Measurements from ENCODE around the gene KDM4C. TPM values are rescaled to one million over a fixed set of nuclear protein-coding genes. Genes with fewer than 3 reads are reported as not detected.

Gene KDM4C
- total RNA-seq, 1 donor from 2014 or later, result 11.1 TPM

GRCh38 chr9:6870650-6871477 lies 113.1 kb downstream of the KDM4C start:
- no peaks in the 10 kb centered on the region for H3K4me1 ChIP-seq
- H3K27ac ChIP-seq, result no peak overlapping the region
- Mint-ChIP-seq H3K9me3 (peaks cover 4% of the 10 kb centered on the region), H3K27me3 (ENCODE audit: insufficient read depth, low read depth) (no peaks in the 10 kb centered on the region), H3K27ac (no peak overlapping the region), H3K4me3 (no peak overlapping the region), H3K4me1 (peaks cover 13% of the 10 kb centered on the region), H3K36me3 (peaks cover 3% of the 10 kb centered on the region)
- no peaks in the 10 kb centered on the region for H3K79me2 ChIP-seq (ENCODE audit: low read depth)
- H3F3A ChIP-seq (ENCODE audit: low read depth), result no peaks in the 10 kb centered on the region
- no peak overlapping the region for H3K4me2 ChIP-seq
- H3K27me3 ChIP-seq, result no peaks in the 10 kb centered on the region
- H4K20me1 ChIP-seq (ENCODE audit: low read depth), result no peaks in the 10 kb centered on the region
- no peak for TF ChIP-seq EZH2phosphoT487 (IDR thresholded peaks at IDR 0.05)
- TF ChIP-seq EZH2 (IDR thresholded peaks at IDR 0.05), result no peak
- no peak overlapping the region for H2AFZ ChIP-seq (replicated peaks)
- no peaks in the 10 kb centered on the region for H3K9me3 ChIP-seq (ENCODE audit: low read depth)
- H3K9ac ChIP-seq, result no peak overlapping the region
- DNase-seq (ENCODE audit: low spot score), result no peak
- H3K36me3 ChIP-seq, result no peaks in the 10 kb centered on the region
- no peak overlapping the region for H3K4me3 ChIP-seq

- no peak overlapping the region for H3K9ac ChIP-seq
These were observed 116.1 kb downstream of the KDM4C start for GRCh38 chr9:6873857-6874256.

GRCh38 chr9:6876195-6876894 lies 118.6 kb downstream of the KDM4C start:
- no peak overlapping the region for H3K4me3 Mint-ChIP-seq

More at GRCh38 chr9:6873857-6874256, 116.1 kb downstream of the KDM4C start:
- Histone ChIP-seq H3K27me3 (no peaks in the 10 kb centered on the region), H3K79me2 (ENCODE audit: low read depth) (no peaks in the 10 kb centered on the region), H3K27ac (no peak overlapping the region), H3K9me3 (ENCODE audit: low read depth) (no peaks in the 10 kb centered on the region), H3K4me1 (no peaks in the 10 kb centered on the region), H3K4me2 (no peak overlapping the region), H3F3A (ENCODE audit: low read depth) (no peaks in the 10 kb centered on the region), H3K4me3 (no peak overlapping the region), H2AFZ (replicated peaks) (no peak overlapping the region), H3K36me3 (no peaks in the 10 kb centered on the region), H4K20me1 (ENCODE audit: low read depth) (no peaks in the 10 kb centered on the region)
- DNase-seq (ENCODE audit: low spot score), result no peak
- TF ChIP-seq EZH2phosphoT487 (IDR thresholded peaks at IDR 0.05) (no peak), CTCF (IDR thresholded peaks at IDR 0.05) (no peak), EZH2 (IDR thresholded peaks at IDR 0.05) (no peak)
- H3K9me3 Mint-ChIP-seq, result no peaks in the 10 kb centered on the region
- H3K36me3 Mint-ChIP-seq, result no peaks in the 10 kb centered on the region
- no peak overlapping the region for H3K4me3 Mint-ChIP-seq
- no peak overlapping the region for H3K27ac Mint-ChIP-seq
- H3K27me3 Mint-ChIP-seq (ENCODE audit: insufficient read depth, low read depth), result no peaks in the 10 kb centered on the region
- peaks cover 13% of the 10 kb centered on the region for H3K4me1 Mint-ChIP-seq

More at GRCh38 chr9:6876195-6876894, 118.6 kb downstream of the KDM4C start:
- no peaks in the 10 kb centered on the region for H4K20me1 ChIP-seq (ENCODE audit: low read depth)
- no peaks in the 10 kb centered on the region for H3F3A ChIP-seq (ENCODE audit: low read depth)
- TF ChIP-seq EZH2phosphoT487 (IDR thresholded peaks at IDR 0.05) (no peak), EZH2 (IDR thresholded peaks at IDR 0.05) (no peak), CTCF (IDR thresholded peaks at IDR 0.05) (no peak)
- no peaks in the 10 kb centered on the region for H3K36me3 ChIP-seq
- H3K27me3 ChIP-seq, result no peaks in the 10 kb centered on the region
- Mint-ChIP-seq H3K27ac (no peak overlapping the region), H3K4me1 (no peaks in the 10 kb centered on the region), H3K36me3 (no peaks in the 10 kb centered on the region), H3K9me3 (no peaks in the 10 kb centered on the region), H3K27me3 (ENCODE audit: insufficient read depth, low read depth) (no peaks in the 10 kb centered on the region)
- no peak for DNase-seq (ENCODE audit: low spot score)
- no peak overlapping the region for H3K4me2 ChIP-seq
- H3K4me1 ChIP-seq, result no peaks in the 10 kb centered on the region
- no peak overlapping the region for H2AFZ ChIP-seq (replicated peaks)
- no peak overlapping the region for H3K9ac ChIP-seq
- H3K27ac ChIP-seq, result no peak overlapping the region
- H3K4me3 ChIP-seq, result no peak overlapping the region
- no peaks in the 10 kb centered on the region for H3K79me2 ChIP-seq (ENCODE audit: low read depth)
- no peaks in the 10 kb centered on the region for H3K9me3 ChIP-seq (ENCODE audit: low read depth)

Data from neural progenitor cell (in vitro differentiated cells).